Fibroblast of lung (primary cell): ENCODE measurements around the gene PNMA6E. TPM values are rescaled to one million over a fixed set of nuclear protein-coding genes. Genes with fewer than 3 reads are reported as not detected.

ENCODE experiments used
- DNase-seq, 2 donors: peaks; one replicate each; pipeline versions ENCODE4 v3.0.0 to v3.0.0-alpha.2; 2010; ENCODE audit warnings: low read depth in 2 of 2
- H2AFZ ChIP-seq: 2 replicates; pipeline ENCODE4 v1.5.1; 2012; ENCODE audit warnings: low read length, control low read depth, inconsistent platforms
- H3K27ac ChIP-seq: 2 replicates; pipeline ENCODE4 v1.5.1; 2011; ENCODE audit warnings: low read length, control low read depth; ENCODE audit not compliant: insufficient read depth
- H3K27me3 ChIP-seq: 2 replicates; pipeline ENCODE4 v1.5.1; 2011; ENCODE audit warnings: mild to moderate bottlenecking, low read length; ENCODE audit not compliant: control insufficient read depth, insufficient read depth
- H3K36me3 ChIP-seq: 2 replicates; pipeline ENCODE4 v1.5.1; 2011; ENCODE audit warnings: low read length; ENCODE audit not compliant: control insufficient read depth, insufficient read depth
- H3K4me1 ChIP-seq: 2 replicates; pipeline ENCODE4 v1.5.1; 2011; ENCODE audit warnings: low read length; ENCODE audit not compliant: control insufficient read depth, insufficient read depth; ENCODE audit errors: extremely low read depth
- H3K4me2 ChIP-seq: 2 replicates; pipeline ENCODE4 v1.5.1; 2011; ENCODE audit warnings: low read length, control low read depth; ENCODE audit not compliant: insufficient read depth; ENCODE audit errors: extremely low read depth
- H3K4me3 ChIP-seq, 4 experiments: fragments of 200-600 bp in 1 of 4; sonication (generic) in 1 of 4; replicated peaks in 1 of 4; 2 replicates each; pipeline ENCODE4 v1.5.1; 2011 to 2016; ENCODE audit warnings: low read length in 4 of 4, low read depth in 3 of 4, mild to moderate bottlenecking in 3 of 4, control low read depth in 2 of 4, inconsistent platforms in 1 of 4, mixed read lengths in 1 of 4; ENCODE audit not compliant: insufficient read depth in 1 of 4; ENCODE audit errors: control extremely low read depth in 1 of 4
- H3K79me2 ChIP-seq: 2 replicates; pipeline ENCODE4 v1.5.1; 2012; ENCODE audit warnings: mild to moderate bottlenecking, low read length, inconsistent platforms; ENCODE audit not compliant: control insufficient read depth, insufficient read depth
- H3K9ac ChIP-seq: 2 replicates; pipeline ENCODE4 v1.5.1; 2011; ENCODE audit warnings: mild to moderate bottlenecking, low read length, control low read depth; ENCODE audit not compliant: insufficient read depth
- H3K9me3 ChIP-seq: 2 replicates; pipeline ENCODE4 v1.5.1; 2012; ENCODE audit warnings: low read depth, low read length; ENCODE audit not compliant: control insufficient read depth, insufficient read depth
- H4K20me1 ChIP-seq: 2 replicates; pipeline ENCODE4 v1.5.1; 2011; ENCODE audit warnings: low read length; ENCODE audit not compliant: control insufficient read depth, insufficient read depth; ENCODE audit errors: extremely low read depth
- CTCF ChIP-seq, 2 donors: IDR thresholded peaks in 1 of 2; conservative IDR thresholded peaks in 1 of 2; 1 replicate in 1 of 2; 2 replicates in 1 of 2; pipeline ENCODE4 v1.5.1; 2011 to 2012; ENCODE audit warnings: low read length in 2 of 2, control low read depth in 1 of 2, inconsistent platforms in 1 of 2, low read depth in 1 of 2, mild to moderate bottlenecking in 1 of 2
- EZH2 ChIP-seq: IDR thresholded peaks from 2 replicates; pipeline ENCODE4 v1.5.1; 2012; ENCODE audit warnings: low read length, control low read depth, mild to moderate bottlenecking; ENCODE audit errors: missing control alignments
- polyA plus RNA-seq, 2 donors: library from polyadenylated mRNA; depleted of rRNA in 1 of 2; stranded (reverse) in 1 of 2; unstranded in 1 of 2; fragments of >200 nt; gene quantifications; 2 replicates each; pipeline ENCODE4 v1.2.1, GENCODE V29; 2011 to 2012; ENCODE audit warnings: missing spikeins in 1 of 2
- total RNA-seq: library from RNA; depleted of rRNA; stranded (reverse); fragments of >200 nt; gene quantifications from 2 replicates; pipeline ENCODE4 v1.2.1, GENCODE V29; 2014

Gene PNMA6E
- total and polyA plus RNA-seq, 2 donors (not counting 1 experiment from before 2014, with no cell fraction given), result not detected

GRCh38 chrX:153400146-153401132, 711 bp downstream of the PNMA6E start:
- Histone ChIP-seq H3K4me1 (no peaks in the 10 kb centered on the region), H3K36me3 (no peaks in the 10 kb centered on the region), H3K27ac (no peak overlapping the region), H4K20me1 (no peaks in the 10 kb centered on the region), H3K9ac (no peak overlapping the region), H2AFZ (no peak overlapping the region), H3K27me3 (no peaks in the 10 kb centered on the region), H3K79me2 (no peaks in the 10 kb centered on the region), H3K9me3 (no peaks in the 10 kb centered on the region), H3K4me2 (no peak overlapping the region), H3K4me3 (no peak overlapping the region)
- DNase-seq, result no peak
- TF ChIP-seq CTCF (conservative IDR thresholded peaks at IDR 0.05 in 1 of 2, IDR thresholded peaks at IDR 0.05 in 1 of 2; ENCODE audit: low read depth in 1 of 2, low read length in 2 of 2), result peak; percentile 34 to 44
- TF ChIP-seq EZH2, result no peak

- no peak for DNase-seq
- no peaks in the 10 kb centered on the region for H3K27me3 ChIP-seq
- H3K36me3 ChIP-seq, result no peaks in the 10 kb centered on the region
- no peaks in the 10 kb centered on the region for H4K20me1 ChIP-seq
- TF ChIP-seq CTCF (conservative IDR thresholded peaks at IDR 0.05 in 1 of 2, IDR thresholded peaks at IDR 0.05 in 1 of 2; ENCODE audit: low read depth in 1 of 2, low read length in 2 of 2) (no peak), EZH2 (no peak)
- H3K9ac ChIP-seq, result no peak overlapping the region
- H3K79me2 ChIP-seq, result no peaks in the 10 kb centered on the region
- no peaks in the 10 kb centered on the region for H3K9me3 ChIP-seq
- no peak overlapping the region for H3K27ac ChIP-seq
- H2AFZ ChIP-seq, result no peak overlapping the region
- no peak overlapping the region for H3K4me3 ChIP-seq
- H3K4me1 ChIP-seq, result no peaks in the 10 kb centered on the region
- H3K4me2 ChIP-seq, result no peak overlapping the region
Measured at GRCh38 chrX:153398275-153398960, 2.7 kb downstream of the PNMA6E start.

GRCh38 chrX:153397256-153397960, 3.7 kb downstream of the PNMA6E start:
- Histone ChIP-seq H3K4me2 (no peak overlapping the region), H4K20me1 (no peaks in the 10 kb centered on the region), H2AFZ (no peak overlapping the region), H3K9me3 (no peaks in the 10 kb centered on the region), H3K36me3 (no peaks in the 10 kb centered on the region), H3K4me3 (no peak overlapping the region), H3K79me2 (no peaks in the 10 kb centered on the region), H3K4me1 (no peaks in the 10 kb centered on the region), H3K9ac (no peak overlapping the region), H3K27me3 (no peaks in the 10 kb centered on the region), H3K27ac (no peak overlapping the region)
- no peak for TF ChIP-seq CTCF (conservative IDR thresholded peaks at IDR 0.05 in 1 of 2, IDR thresholded peaks at IDR 0.05 in 1 of 2; ENCODE audit: low read depth in 1 of 2, low read length in 2 of 2)
- TF ChIP-seq EZH2, result no peak
- no peak for DNase-seq
